Measurements from ENCODE around the gene NLGN3. TPM values are rescaled to one million over a fixed set of nuclear protein-coding genes. Genes with fewer than 3 reads are reported as not detected.

Gene NLGN3
- total and polyA plus RNA-seq, 2 of the 8 experiments (the other 6 are each of a cell fraction or from before 2014, with no cell fraction given), result 12.0 to 14.8 TPM

- TF ChIP-seq HDAC6 (IDR thresholded peaks at IDR 0.05; ENCODE audit: low read depth, low read length), result no peak
- TF ChIP-seq CBX5 (IDR thresholded peaks at IDR 0.05; ENCODE audit: low read depth, low read length), result no peak
- peak; percentile 78; the same call in 1 of the 2 replicates for TF ChIP-seq YY1 (IDR thresholded peaks at IDR 0.05; ENCODE audit: low read depth, low read length)
- TF ChIP-seq CREB1 (IDR thresholded peaks at IDR 0.05), result no peak
- TF ChIP-seq MAX (IDR thresholded peaks at IDR 0.05), result peak; percentile 61
- TF ChIP-seq POLR2AphosphoS5 (IDR thresholded peaks at IDR 0.05; ENCODE audit: low read depth, low read length), result peak; percentile 94
- no peak for TF ChIP-seq SIX5 (IDR thresholded peaks at IDR 0.05; ENCODE audit: low read depth, low read length)
- peak; percentile 95 for TF ChIP-seq TAF1 (IDR thresholded peaks at IDR 0.05; ENCODE audit: low read depth, low read length)
- peak; percentile 65; the same call in 1 of the 2 replicates for TF ChIP-seq CHD2 (IDR thresholded peaks at IDR 0.05; ENCODE audit: low read length)
- peak; percentile 90; the same call in 1 of the 2 replicates for TF ChIP-seq JUND (IDR thresholded peaks at IDR 0.05; ENCODE audit: low read length)
- peak; percentile 59 for TF ChIP-seq ASH2L (IDR thresholded peaks at IDR 0.05; ENCODE audit: low read length)
- peak; percentile 75; the same call in 1 of the 2 replicates for TF ChIP-seq GABPA (IDR thresholded peaks at IDR 0.05; ENCODE audit: borderline replicate concordance, insufficient read depth, low read length)
- TF ChIP-seq SP2 (IDR thresholded peaks at IDR 0.05; ENCODE audit: low read length), result peak; percentile 47
- TF ChIP-seq TAF7 (optimal IDR thresholded peaks at IDR 0.05; ENCODE audit: borderline replicate concordance, low read depth, low read length), result peak; percentile 54
- TF ChIP-seq BACH1 (IDR thresholded peaks at IDR 0.05; ENCODE audit: low read length), result peak; percentile 73
- peak; percentile 72 for TF ChIP-seq MAFK (IDR thresholded peaks at IDR 0.05; ENCODE audit: low read depth, low read length)
- no peak for TF ChIP-seq POU5F1 (IDR thresholded peaks at IDR 0.05; ENCODE audit: low read depth, low read length)
- no peak for TF ChIP-seq RXRA (IDR thresholded peaks at IDR 0.05; ENCODE audit: insufficient read depth, low read depth, low read length)
- TF ChIP-seq NRF1 (IDR thresholded peaks at IDR 0.05; ENCODE audit: low read depth, low read length), result no peak
- no peak for TF ChIP-seq BRCA1 (IDR thresholded peaks at IDR 0.05; ENCODE audit: low read depth, low read length)
- TF ChIP-seq GTF2F1 (IDR thresholded peaks at IDR 0.05; ENCODE audit: borderline replicate concordance, low read depth, low read length), result no peak
- peak; percentile 96 for TF ChIP-seq E2F6 (IDR thresholded peaks at IDR 0.05)
- no peak; the same call in 1 of the 2 replicates for TF ChIP-seq PHF8 (conservative IDR thresholded peaks at IDR 0.05; ENCODE audit: low read depth, low read length)
These were observed 37.5 kb downstream of the NLGN3 start (continued) for GRCh38 chrX:71181910-71182799.
